ENCODE results near the gene TEKTIP1. TPM values are rescaled to one million over a fixed set of nuclear protein-coding genes. Genes with fewer than 3 reads are reported as not detected.
A peak's percentile ranks its signal among the peaks of the same experiment; 100 is the strongest.

The TEKTIP1 gene
- total RNA-seq, 1 experiment from 2014 or later = 1.3 TPM

DNA sequence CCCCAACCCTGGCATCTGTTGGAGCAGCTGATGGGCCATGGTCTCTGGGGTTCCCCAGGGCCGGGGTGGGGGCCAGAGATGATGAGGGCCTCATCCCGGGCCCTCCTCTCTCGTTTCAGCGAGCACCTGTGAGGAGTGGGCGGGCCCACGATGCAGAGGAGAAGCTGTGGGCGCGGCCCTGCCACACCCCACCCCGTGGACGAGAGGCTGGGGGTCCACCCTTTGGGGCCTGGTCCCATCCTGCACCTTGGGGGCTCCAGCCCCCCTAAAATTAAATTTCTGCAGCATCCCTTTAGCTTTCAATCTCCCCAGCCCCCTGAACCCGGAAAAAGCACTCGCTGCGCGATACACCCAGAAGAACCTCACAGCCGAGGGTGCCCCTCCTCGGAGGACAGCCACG lies 39.4 kb downstream of the TEKTIP1 start:
- no peak overlapping the region for H4K8ac ChIP-seq (replicated peaks; ENCODE audit: insufficient read length, low read depth, low read length)
- peaks cover 8 to 10% (median 9%) of the 10 kb centered on the region in 3 experiments for H3K36me3 Mint-ChIP-seq (ENCODE audit: insufficient read depth in 1 of 3, low read depth in 3 of 3)
- no peak overlapping the region for H2BK120ac ChIP-seq (ENCODE audit: low read depth, low read length, poor library complexity, severe bottlenecking)
- no peak overlapping the region for H2BK5ac ChIP-seq (ENCODE audit: insufficient read length, low read length)
- no peaks in the 10 kb centered on the region for H3K4me1 ChIP-seq (ENCODE audit: insufficient read depth, low read length)
- DNase-seq = no peak
- H3K18ac ChIP-seq (ENCODE audit: insufficient read length, low read depth, low read length) = no peak overlapping the region
- no peak overlapping the region for H2BK12ac ChIP-seq (ENCODE audit: insufficient read length, low read depth, low read length)
- H3K4me1 Mint-ChIP-seq = peaks cover 9 to 18% of the 10 kb centered on the region in 2 experiments
- no peak overlapping the region for H2BK15ac ChIP-seq (ENCODE audit: low read depth, low read length)
- no peak overlapping the region for H3K14ac ChIP-seq (ENCODE audit: insufficient read depth, low read length)
- H3K27me3 Mint-ChIP-seq (ENCODE audit: low read depth) = peaks cover 32% of the 10 kb centered on the region
- H3K27ac ChIP-seq (ENCODE audit: insufficient read length, low read depth, low read length) = no peak overlapping the region
- peak overlapping the region; percentile 19 for H3K4me2 ChIP-seq (ENCODE audit: insufficient read depth, insufficient read length, low read length)
- H3K79me2 ChIP-seq (ENCODE audit: insufficient read depth, low read length) = no peaks in the 10 kb centered on the region
- peak overlapping the region in 1 of 2 experiments; percentile 74; a peak in 1 of 5 replicates for H3K4me3 Mint-ChIP-seq
- H3K23ac ChIP-seq (ENCODE audit: insufficient read length, low read depth, low read length) = no peak overlapping the region
- TF ChIP-seq, protein P1, sequence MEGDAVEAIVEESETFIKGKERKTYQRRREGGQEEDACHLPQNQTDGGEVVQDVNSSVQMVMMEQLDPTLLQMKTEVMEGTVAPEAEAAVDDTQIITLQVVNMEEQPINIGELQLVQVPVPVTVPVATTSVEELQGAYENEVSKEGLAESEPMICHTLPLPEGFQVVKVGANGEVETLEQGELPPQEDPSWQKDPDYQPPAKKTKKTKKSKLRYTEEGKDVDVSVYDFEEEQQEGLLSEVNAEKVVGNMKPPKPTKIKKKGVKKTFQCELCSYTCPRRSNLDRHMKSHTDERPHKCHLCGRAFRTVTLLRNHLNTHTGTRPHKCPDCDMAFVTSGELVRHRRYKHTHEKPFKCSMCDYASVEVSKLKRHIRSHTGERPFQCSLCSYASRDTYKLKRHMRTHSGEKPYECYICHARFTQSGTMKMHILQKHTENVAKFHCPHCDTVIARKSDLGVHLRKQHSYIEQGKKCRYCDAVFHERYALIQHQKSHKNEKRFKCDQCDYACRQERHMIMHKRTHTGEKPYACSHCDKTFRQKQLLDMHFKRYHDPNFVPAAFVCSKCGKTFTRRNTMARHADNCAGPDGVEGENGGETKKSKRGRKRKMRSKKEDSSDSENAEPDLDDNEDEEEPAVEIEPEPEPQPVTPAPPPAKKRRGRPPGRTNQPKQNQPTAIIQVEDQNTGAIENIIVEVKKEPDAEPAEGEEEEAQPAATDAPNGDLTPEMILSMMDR (conservative IDR thresholded peaks at IDR 0.05) = no peak
- no peak overlapping the region for H3T11ph ChIP-seq (ENCODE audit: low read length)
- H3K27me3 ChIP-seq (ENCODE audit: insufficient read depth, low read length) = no peaks in the 10 kb centered on the region; the same call in 1 of the 2 replicates
- H4K91ac ChIP-seq (ENCODE audit: insufficient read length, low read depth, low read length) = no peak overlapping the region
- no peaks in the 10 kb centered on the region for H3K79me1 ChIP-seq (ENCODE audit: insufficient read depth, low read depth, low read length, poor library complexity, severe bottlenecking)
- H3K9me3 Mint-ChIP-seq = no peaks in the 10 kb centered on the region; a peak in 1 of 5 replicates
- no peaks in the 10 kb centered on the region for H4K20me1 ChIP-seq (ENCODE audit: control insufficient read depth, insufficient read depth, insufficient read length)
- H4K5ac ChIP-seq (ENCODE audit: insufficient read length, low read depth, low read length) = no peak overlapping the region
- H3K9ac ChIP-seq (ENCODE audit: extremely low read depth, insufficient read length, low read length) = no peak overlapping the region
- H3K56ac ChIP-seq (ENCODE audit: insufficient read length, low read depth, low read length) = no peak overlapping the region
- no peak overlapping the region for H2AK5ac ChIP-seq (ENCODE audit: insufficient read length, low read length)
- no peak overlapping the region for H3K27ac Mint-ChIP-seq
- no peak overlapping the region for H2BK20ac ChIP-seq (ENCODE audit: low read depth, low read length, poor library complexity, severe bottlenecking)
- WGBS (ENCODE audit: extremely low coverage, insufficient read length, low lambda C conversion rate) = no CpG with 5 or more reads among the region's 17 CpGs
- no peaks in the 10 kb centered on the region for H3K9me3 ChIP-seq (ENCODE audit: control insufficient read depth, low read depth, low read length)
- no peak overlapping the region for H2AFZ ChIP-seq (ENCODE audit: low read length)
- H3K23me2 ChIP-seq (ENCODE audit: insufficient read length, low read depth, low read length, poor library complexity, severe bottlenecking) = peaks cover 13% of the 10 kb centered on the region
- H3K4ac ChIP-seq (ENCODE audit: low read depth, low read length) = no peak overlapping the region
